ENCODE measurements around the gene HIPK2.

The HIPK2 gene

DNA sequence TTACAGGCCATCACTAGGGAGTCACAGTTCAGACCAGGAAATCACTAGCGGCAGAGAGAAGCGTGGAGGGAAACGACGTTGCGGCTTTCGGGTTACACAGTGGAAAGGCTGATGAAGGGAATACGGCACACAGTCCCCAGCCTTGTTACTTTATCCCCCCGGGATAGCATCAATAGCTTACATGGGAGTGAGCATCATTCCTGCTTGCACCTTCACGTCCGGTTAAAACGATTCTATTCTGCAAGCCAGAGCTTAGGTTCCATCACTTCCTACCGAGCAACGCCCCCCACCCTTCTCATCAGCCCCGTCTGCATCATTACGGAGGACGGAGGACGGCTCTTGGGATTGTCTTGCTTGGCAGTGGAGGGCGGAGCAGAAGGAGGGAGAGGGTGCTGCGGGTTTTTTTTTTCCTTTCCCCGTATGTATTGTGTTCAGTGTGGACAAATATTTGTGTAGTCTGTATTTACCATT, 129.4 kb downstream of the HIPK2 start:
- no peak for DNase-seq

DNA sequence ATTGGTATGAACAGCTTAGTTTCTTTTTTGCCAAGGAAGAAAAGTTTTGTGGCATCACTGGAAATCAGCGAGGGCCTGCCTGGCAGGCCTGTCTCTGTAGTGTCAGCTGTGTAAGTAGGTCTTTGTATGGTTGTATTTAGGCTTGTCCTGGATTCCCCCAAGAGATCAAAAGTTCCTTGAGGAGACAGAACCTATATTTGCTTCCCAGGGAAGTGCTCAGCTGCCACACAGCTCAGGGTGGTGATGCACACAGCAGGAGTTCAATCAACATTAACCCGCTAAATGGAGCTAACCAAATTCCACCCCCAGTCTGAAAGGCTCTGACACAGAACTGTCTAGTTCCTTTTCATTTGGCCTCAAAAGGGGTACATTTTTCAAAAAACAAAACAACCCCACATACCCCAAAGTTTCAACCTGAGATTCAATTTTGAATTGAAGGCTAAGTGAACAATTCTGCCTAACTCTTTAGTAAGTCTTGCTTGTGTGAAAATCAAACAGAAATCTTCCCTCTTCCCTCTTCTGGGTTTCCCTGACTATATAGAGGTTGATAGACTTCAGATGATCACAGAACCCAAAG, 129.9 kb downstream of the HIPK2 start:
- DNase-seq, result peak; percentile 37

DNA sequence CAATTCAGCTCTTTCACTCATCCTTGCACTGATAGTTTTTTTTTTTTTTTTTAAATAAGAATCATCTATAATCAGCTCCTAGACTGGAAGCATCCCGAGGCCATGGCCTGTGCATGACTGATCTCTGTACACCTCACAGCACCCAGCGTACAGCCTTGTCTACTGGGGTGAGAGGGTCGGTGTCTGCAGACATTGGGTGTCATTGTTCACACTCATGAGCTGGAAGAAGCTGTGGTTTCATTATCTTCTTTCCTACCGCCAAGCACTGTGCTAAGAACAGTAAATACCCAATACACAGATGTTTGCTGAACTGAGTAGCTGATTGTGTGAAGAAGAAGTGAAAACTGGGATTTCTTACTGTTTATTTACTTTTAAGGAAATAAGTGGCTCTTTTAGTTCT, 130.7 kb downstream of the HIPK2 start:
- DNase-seq, result no peak

DNA sequence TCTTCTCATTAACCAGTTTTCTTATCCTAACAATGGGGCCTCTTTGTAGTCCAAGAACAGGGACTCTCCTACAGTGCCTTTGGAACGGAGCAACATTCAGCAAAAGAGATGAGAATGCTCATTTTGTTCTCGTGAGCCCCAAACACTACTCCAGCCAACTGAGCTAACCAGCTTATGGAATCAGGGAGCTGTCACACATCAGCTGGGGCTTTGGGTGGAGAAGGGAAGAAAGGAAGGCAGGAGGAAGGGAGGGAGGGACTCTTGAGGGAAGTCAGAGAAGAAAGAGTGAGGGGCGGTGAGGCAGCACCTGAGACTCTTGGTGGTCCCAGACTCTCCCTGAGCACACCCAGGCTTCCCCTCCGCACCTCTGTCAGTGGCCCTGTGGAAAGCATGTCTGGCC, 131.2 kb downstream of the HIPK2 start:
- no peak for DNase-seq

DNA sequence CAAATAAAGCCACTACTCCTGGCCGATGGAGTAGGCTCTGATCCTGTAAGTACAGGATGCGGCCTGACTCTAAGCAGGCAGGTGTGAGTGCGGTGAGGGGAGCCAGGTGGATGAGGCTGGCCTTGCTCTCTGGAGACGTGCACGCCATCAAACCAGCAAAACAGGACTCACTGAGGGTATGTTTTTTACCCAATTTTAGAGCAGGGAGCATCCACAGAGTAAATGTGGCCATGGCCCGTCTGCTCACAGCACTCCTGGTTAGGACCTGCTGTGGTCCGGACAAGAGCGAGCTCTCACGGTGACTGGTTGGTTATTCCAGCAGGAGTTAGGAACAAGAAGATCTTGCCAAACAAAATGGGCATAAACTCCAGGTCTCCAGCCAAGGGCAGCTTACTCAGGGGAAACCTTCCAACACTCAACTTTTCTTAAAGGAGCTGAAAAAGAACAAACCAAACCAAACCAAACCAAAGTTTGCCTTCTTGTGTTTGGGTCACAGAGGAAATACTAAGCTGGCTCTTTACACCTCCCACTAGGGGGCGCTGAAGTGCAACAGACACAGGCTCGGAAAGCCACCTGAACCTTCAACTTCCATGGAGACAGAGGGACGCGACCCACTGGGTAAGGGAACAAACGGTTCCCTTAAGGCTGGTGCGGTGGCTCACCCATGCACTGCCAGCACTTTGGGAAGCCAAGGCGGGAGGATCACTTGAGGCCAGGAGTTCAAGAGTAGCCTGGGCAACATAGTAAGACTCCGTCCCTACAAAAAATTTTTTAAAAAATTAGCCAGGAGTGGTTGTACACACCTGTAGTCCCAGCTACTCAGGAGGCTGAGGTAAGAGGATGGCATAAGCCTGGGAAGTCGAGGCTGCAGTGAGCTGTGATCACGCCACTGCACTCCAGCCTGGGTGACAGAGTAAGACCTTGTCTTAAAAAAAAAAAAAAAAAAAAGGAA, 131.9 kb downstream of the HIPK2 start:
- DNase-seq, result peak; percentile 83

DNA sequence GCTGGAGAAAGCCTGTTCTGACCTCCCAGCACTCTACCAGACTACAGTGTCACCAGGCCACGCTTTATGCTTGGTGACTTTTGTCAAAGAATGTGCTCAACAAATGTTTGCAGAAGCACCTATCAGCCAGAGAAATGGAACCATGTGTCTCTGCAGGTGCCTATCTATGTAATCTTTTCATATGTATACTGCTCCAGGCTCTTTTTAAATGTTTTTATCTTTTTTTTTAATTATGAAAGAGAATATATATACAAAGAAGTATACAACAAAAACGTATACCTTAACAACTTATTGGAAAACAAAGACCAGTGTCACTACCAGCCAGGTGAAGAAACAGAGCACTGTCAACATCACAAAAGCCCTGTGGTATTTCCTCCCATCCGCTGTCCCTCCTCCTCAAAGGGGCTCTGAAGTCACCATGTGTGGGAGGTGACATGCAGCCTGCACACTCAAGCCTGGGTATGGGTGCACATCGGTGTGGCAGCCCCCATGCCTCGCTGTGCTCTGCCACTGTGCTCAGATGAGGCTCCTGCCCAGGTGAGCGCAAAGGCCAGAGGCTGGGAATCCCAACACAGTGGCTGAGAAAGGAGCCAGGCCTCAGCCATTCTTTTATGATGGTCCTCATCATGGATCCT, 133.7 kb downstream of the HIPK2 start:
- DNase-seq, result no peak

DNA sequence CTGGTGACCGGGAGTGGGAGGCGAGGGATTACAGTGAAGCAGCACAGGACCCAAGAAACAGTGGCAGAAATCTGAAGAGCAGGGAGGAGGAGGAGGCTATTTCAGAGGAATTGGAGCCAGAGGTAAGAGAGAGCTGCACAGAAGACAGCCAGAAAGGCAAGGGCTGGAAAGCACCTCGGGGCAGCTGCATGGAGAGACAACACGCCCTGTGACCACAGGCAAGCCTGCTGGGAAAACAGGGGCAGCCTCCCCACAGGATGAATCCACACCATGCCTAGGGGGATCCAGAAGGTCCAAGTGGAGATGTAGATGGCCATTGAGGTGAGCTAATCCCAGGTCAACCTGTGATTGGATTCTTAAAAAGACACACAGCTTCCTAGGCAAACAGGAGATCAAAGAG, 135.5 kb downstream of the HIPK2 start:
- DNase-seq, result no peak

DNA sequence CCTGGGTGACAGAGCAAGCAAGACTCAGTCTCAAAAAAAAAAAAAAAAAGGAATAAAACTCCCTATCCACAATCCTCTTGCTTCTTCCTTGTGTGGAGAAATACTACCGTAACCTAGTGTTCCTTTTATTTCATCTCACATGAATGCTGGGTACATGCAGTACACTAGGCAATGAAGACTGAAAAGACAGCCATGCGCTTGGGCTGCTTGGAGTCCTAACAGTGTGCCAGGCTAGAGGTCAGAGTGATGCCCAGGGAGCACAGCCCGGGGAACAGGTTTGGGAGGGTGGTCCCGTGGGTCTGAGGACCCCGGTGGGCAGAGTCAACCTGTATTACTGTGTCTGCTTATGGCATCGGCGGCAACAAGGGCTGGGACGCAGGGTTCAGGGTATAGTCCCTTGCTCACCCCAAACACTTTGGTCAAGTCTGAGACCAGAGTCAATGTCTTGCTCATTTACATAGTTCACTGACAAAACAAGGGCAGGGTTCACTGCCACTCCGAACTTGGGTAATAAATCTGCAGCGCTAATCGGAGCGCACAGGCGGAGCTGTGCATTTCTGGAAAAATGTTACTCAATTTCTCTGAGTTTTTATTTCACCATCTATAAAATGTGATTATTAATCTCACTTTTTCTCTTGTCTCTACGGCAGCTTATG, 136.3 kb downstream of the HIPK2 start:
- no peak for DNase-seq

DNA sequence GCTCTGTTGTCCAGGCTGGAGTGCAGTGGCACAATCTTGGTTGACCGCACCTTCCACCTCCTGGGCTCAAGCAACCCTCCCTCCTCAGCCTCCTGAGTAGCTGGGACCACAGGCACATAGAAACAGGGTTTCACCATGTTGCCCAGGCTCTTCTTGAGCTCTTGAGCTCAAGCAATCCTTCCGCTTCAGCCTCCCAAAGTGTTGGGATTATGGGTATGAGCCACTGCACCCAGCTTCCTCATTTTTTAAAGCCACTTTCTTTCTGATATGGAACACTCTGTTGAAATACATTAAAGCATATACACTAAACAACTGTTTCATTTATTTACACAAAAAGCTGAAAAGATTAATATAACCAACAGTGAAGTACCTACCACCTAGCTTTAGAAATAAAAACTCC, 137.1 kb downstream of the HIPK2 start:
- DNase-seq, result no peak

DNA sequence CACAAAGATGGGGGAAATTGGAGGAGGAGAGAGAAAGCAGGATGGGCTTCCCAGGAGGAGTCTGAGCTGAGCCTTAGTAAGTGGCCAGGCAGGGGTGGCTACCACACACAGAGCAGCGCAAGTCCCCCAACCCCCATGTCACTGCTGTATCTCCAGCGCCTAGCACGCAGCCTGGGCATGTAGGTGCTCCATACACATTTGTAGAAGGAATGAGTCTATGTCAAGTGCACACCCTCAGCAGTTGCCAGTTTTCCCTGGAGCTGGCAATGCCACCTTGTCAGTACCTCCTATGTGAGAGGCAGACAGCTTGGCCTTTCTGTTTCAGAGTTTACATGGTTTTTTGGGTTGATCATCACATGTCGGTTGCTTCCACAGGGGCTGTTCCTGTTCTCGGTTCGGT, 138.2 kb downstream of the HIPK2 start:
- no peak for DNase-seq

DNA sequence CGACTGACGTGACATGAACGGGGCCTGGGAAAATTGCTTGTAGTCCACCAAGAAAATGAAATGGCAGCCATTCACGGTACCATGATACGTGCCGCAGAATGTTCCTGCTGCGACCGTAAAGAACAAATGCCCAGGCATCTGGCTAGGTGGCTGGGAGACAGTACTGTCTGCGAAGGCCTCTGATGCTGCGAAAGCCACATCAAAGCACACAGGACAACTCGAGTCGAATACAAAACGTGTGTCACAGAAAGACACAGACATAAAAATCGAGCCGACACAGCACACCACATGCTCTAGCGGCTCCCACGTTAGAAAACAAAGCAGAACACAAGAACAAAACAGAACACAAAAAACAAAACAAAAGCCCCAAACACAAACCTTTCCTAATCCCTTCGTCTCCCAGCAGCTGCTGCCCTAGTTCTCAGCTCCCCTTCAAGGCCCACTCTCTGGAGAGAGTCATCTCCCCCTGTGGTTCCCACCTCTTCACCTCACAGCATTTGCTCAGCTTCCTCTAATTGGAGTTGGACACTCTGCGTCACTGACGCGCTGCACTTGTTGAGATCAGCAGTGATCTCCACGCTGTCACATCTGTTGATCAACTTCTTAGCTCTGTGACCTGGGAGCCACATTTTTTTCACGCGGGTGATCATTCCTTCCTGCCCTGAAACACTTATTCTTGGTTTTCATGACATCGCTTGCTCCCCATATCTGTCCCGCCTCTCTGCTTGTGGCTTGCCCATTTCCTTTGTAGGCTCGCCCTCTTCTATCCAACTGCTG, 142.1 kb downstream of the HIPK2 start:
- DNase-seq, result no peak

DNA sequence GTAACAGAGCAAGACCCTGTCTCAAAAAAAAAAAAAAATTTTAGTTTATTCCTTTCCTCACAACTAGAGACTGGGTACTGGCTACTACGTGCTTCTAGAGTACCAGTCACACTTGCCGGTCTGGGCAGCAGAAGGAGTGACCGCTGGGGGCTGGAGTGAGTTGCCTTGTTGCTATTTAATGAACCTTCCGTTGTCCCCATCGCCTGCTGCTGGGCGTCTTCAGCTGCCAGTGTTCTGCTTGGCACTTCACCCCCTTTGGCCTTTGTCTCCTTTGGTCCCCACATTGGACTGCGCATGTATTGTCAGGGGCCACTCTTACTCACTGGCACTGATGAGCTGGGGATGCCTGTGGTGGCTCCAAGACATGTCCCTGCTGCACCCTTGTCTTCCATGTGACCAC, 143.7 kb downstream of the HIPK2 start:
- DNase-seq, result no peak

DNA sequence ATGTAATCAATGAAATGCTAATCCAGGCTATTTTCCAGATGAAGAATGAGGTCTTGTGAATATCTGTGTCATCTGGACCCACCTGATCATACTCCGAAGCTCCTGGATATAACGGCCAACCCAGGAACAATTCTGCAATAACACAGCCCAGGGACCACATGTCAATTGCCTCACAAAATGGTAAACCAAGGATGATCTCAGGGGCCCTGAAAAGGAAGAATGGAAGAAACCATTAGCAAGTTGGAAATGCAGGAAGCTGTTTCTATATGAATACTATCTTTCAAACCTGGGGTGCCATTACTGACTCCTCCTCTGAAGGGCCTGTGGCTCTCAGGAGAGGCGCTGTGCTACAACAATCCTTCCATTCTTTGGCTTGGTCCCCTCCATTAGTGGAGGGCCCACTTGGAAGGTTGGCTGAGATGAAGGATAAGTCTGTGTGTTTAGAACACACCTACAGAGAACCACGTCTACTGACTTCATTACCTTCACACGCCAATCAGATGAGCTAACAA, 146.2 kb downstream of the HIPK2 start:
- no peak for DNase-seq

DNA sequence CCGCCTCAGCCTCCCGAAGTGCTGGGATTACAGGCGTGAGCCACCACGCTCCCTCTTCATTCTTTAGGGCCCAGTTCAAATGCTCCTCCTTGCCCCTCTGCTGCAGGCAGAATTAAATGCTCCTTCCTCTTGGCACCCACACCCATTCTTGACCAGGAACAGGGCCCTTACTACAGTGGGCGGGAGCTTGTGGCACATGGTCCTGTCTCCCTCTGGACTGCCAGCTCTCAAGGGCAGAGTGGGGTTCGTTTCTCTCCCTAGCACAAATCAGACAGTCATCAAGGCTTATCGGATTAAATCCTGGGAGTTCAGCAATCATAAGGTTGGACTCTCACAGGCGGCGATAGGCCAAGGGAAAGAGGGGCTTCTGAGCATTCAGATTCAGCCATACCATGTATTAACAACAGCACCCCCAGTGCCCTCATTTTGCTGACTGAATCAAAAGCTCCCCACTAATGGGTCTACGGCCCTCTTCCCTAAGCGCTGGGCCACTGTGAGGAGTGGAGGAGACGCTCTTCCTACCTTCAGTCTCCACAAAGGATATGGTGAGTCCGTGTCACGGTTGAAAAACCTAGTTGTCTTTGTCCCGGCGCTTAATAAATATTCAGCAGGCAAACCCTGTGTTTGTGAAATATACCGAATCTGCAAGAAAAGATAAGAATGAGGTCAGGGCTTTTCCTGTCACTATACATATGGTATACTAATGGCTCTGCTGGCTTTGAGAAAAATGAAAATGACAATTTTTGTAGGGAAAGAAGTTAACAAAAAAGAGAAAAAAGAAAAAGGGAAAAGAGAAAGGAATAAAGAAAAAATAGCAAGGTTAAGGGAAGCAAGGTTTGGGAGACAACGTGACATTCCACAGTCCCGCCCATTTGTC, 146.9 kb downstream of the HIPK2 start:
- DNase-seq, result no peak

DNA sequence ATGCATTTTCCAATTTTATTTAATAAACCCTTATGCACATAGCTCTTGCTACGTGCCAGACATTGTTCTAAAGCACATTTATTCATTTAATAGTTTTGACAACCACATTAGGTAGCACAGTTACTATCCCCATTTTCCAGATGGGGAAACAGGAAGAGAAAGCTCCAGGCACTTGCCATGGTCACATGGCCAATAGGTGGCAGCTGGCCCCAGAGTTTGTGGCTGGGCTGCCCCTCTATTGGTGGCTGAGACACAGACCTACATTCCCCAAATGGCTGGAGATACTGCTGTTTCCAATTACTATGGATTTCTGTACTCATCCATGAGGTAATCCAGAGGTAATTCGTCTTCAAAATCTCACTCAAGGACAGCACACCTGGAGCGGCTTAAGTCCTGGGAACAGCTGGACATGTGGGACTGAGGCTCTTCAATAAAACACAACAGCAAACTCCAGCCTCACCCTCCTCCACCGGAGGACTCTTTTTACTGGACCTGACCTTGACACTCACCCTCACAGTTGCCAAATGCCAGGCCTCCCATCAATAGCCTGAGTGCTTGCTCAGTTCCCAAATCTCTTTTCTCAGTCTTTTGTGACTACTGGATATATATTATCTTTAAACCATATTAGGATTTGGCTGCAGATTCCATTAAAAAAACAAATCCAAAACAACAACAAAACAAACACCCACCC, 148.3 kb downstream of the HIPK2 start:
- peak; percentile 30 for DNase-seq

DNA sequence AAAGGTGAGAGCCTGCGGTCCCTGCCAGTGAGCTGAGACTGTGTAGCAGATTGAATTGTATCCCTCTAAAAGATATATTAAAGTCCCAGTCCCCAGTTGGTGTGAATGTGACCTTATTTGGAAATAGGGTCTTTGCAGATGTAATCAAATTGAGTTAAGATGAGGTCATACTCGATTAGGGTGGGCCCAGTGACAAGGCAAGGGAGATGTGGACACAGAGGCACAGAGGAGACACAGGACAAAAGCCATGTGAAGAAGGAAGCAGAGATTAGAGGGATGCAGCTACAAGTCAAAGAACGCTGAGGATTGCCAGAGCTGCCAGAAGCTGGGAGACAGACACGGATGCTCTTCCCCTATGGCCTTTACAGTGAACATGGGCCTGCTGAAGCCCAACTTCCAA, 150.0 kb downstream of the HIPK2 start:
- no peak for DNase-seq

DNA sequence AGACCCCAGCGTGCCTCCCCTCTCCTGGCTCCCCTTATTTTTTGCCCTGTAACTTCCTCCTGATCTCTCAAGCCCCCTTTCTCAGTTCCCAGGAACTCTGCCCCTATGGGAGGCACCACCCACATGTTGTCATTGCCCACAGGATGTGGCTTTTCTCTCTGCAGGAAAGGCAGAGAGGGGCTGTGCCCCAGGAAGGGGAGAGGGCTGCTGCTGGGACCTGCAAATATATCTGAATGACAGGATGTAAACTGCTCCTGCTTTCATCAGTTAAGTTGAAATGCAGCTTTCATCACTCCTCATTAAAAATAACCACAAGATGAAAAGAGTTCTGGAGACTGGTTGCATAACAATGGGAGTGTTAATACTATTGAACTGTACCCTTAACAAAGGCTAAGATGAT, 151.0 kb downstream of the HIPK2 start:
- no peak for DNase-seq

DNA sequence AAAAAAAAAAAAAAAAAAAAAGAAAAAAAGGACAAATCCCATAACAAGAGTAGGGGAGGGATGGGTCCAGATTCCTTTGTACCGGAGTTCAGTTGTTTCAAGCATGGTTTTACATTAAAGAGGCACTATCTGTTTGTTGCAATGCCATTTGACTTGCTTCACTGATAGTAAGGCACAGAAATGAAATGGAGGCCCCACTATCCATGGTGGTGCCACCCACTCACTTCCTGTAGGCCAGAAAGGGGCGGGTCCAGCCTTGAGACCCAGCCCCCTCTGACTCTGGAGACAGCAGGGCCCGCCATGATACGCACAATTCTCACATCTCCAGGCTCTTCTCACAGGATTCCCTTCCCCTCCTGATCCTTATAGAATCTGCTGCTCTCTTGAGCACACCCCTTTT, 154.3 kb downstream of the HIPK2 start:
- DNase-seq, result no peak

DNA sequence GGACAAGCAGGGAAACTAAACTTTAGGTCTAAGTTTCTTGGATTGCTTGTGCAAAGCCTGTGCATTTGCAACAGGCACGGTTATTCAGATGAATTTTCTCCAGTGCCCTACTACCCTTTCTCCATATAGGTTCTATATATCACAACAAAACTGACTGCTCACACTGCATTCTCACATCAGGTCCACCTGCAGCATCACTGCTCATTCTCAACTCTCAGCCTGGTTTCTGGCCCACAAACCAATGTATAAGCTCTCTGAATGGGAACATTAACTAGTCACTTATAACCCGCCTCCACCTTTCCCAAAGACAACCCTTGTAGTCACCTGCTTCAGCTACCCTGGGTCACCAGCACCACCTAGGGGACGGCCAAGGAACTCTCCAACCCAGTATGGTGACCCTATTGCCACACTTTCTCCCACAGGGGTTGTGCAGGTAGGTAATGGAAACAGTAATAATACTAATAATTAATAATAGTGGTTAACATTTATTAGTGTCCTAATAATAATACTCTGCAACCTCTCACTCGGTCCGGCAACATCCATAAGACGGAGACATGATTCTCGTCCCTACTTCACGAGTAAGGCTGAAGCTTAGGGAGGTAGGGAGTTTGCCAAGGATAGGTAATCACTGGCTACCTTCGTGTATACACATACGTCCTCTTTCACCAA, 157.0 kb downstream of the HIPK2 start:
- no peak for DNase-seq

DNA sequence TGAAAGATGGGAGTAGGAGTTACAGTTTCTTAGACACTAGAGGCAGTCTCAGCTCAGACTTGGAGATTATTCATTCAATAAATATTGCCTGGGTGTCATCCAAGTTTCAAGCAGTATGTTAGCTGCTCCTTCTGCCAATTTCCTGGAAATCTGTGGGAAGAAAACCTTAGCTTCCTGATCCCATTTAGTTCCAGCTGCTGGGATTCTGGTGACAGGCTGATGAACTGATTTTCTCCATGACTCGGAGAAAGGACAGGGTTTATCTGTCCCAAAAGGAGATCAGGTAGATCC, 158.5 kb downstream of the HIPK2 start:
- peak; percentile 79 for DNase-seq

Measured in fibroblast of skin of scalp (primary cell).